NCI-H526 treated with DMSO at 0.1 percent for 48 hours (cell line): ENCODE measurements around the gene CCDC77.

Source experiments
- DNase-seq: peaks from one replicate; lab custom pipeline; 2025; lab: John Stamatoyannopoulos, UW

CCDC77 gene

DNA sequence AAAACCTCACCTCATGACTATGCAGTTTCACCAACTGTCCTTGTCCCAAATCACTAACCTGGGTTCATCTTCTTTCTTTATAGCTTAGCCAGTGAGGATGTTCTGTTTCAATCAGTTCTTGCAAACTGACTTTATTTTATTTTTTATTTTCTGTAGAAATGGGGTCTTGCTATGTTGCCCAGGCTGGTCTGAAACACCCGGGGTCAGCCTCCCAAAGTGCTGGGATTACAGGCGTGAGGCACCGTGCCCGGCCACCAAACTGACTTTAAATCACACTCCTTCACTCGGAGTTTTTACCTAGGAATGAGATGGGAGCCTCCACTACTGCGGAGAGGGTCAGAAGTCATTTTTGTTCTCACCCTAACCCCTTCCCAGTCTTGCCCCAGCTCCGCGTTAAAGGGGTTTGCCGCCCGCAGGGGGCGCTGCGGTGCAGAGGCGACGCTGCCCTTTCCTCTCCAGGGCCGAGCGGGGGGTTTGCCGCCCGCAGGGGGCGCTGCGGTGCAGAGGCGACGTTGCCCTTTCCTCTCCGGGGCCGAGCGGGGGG is 51.3 kb downstream of the CCDC77 start:
- no peak for DNase-seq

DNA sequence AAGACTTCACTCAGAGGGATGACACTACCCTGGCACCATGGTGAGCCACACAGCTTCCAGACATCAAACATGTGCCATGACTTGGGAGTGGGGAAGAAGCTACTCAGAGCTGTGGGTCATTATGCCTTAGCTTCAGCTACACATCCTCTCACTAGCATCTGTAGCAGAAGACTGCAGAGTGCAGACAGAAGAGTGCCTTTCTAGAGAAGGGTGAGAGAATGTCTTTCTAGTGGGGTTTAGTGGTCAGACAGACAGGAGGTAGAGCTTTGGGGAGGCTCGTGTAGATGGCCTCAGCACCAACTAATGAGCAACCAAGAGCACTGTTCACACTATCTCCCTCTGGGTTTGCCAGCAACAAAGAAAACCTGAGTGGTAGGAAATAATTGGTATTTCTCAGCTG is 53.4 kb downstream of the CCDC77 start:
- no peak for DNase-seq

DNA sequence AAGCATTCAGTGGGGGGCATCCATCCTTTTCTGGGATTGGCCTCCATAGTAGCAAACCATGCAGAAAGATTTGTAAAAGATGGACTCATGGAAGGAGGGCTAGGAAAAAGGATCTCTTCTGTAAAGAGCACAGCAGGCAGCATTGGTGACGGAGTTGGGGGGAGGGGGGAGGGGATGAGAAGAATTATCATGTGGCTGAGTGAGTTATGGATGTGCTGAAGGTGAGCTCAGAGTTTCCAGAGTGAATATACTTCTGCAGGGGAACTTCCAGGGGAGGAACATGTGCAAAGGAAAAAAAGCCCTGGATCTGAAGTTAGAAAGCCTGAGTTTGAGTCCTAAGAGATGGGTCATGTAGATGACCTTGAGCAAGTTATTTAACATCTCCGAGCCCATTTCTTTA is 54.4 kb downstream of the CCDC77 start:
- DNase-seq, result no peak

DNA sequence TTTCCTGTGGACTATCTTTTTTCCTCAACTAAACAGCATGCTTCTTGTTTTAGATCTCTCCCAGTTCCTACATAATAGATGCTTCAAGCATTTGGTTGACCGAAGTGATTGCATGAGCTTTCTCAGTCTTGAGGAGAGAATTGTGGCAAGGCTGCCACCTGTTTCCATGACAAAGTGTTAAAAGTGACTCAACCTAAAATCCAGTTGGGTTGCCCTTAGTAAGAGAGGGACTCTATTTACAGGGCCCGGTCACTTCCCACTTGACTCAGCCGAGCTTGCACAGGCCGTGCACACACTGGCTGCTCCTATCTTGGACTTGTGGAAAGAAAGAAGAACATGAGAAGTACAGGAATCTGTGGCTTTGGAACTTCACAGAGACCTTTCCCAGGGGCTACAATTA is 56.2 kb downstream of the CCDC77 start:
- DNase-seq, result no peak

DNA sequence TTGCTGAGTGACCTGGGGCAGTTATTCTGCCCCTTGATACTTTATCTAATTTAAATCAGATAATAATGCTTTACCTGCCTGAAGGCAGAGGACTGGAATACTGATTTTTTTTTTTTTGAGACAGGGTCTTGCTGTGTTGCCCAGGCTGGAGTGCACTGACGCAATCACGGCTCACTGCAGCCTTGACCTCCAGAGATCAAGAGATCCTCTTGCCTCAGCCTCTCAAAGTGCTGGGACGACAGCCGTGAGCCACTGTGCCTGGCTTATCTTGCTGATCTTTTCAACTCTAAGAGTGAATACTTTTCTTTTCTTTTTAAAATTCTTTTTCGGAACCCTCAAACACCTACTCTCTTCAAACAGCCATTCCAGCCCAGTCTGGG is 57.6 kb downstream of the CCDC77 start:
- DNase-seq, result no peak

DNA sequence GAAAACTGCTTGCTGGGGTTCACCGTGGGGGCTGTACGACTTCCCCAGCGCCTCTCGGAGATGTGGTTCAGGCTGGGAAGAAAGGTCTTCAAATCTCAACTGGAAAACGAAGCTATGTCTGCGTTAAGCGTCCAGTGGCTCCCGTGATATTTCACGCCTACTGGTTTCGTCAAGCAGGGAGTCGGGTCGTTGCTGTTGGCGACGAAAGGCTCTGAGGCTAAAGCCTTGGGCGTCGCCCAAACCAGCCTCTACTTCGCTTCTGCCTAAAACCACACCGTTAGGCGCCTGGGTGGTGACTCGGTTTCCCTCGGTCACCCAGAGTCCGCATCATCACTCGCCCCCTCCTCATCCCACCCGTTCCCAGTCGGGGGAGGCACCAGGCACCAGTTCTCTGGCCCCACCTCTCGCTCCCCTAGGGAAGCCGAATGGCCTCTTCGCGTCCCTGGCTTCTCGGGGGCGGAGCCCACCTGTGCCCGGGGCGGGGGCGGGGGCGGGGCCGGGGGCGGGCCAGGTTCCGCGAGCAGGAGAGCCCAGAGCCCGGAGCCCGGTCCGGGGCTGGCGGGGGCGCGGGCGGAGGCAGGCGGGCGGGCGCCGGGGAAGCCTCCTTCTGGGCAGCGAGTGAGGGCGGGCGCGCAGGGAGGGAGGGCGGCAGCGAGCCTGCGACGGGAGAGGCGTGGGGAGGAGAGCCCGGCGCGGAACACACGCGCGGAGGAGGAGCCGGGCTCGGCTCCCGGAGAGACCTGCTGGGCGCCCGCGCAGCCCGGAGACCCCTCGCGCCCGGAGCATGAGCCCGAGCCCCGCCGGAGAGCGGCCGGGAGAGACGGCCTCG is 58.2 kb downstream of the CCDC77 start, which contains the start of gene B4GALNT3:
TSS of gene B4GALNT3 (plus strand) at position 510 of the 829 bp plus-strand sequence. CDS start 438 bp downstream, outside the sequence.
- peak; percentile 65 for DNase-seq

DNA sequence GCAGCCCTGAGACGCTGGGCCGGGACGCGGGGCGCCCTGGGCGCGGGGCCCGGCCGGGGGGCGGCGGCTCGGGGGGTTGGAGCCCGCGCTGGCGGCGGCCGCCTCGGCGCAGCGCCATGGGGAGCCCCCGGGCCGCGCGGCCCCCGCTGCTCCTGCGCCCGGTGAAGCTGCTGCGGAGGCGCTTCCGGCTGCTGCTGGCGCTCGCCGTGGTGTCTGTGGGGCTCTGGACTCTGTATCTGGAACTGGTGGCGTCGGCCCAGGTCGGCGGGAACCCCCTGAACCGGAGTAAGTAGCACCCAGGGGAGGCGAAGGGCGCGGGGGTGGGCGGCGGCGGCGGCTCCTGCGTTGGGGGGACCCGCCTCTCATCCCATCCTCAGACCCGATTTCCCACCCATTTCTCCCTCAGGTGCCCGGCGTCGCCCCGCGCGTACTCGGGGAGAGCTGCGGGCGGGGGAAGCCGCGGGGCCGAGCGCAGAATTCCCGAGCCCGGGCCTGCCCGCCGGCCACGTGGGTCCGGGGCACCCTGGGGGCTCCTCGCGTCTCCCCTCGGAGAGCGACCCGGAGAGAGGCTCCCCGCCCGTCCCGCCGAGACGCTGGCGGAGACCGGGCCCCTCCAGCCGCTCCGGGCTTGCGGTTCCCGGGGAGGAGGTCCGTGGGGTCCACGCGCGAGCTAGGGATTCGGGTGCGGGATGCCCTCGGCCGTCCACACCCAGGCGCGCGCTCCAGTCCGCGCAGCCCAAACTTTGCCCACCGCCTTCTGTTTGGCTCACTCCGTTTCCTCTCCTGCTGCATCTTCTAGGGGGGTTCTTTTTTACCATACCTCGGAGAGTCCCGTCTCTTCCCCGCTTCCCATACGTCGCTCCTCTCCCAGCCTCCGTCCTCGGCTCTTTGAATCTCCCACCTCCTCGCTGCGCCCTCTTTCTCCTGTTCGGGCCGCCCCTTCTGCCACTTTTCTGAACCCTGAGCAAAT is 59.1 kb downstream of the CCDC77 start:
- no peak for DNase-seq

DNA sequence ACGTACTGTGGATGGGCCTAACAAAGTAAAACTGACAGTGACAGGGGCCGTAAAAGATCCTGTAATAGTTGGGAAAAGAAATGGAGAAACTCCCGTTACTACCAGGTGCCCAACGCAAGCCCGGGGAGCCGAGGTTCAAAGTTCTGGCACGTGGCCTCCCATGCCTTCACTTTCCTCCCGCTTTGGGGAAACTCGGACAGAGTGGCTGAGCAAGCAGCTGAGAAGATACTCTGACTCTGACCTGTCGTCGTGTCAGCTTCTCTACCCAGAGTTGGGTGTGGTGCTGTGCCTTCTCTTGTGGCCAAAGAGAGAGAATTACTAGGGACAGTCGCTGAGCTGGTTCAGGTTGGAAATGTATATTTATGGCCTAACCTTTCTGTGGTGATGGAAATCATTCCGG is 60.0 kb downstream of the CCDC77 start:
- no peak for DNase-seq

DNA sequence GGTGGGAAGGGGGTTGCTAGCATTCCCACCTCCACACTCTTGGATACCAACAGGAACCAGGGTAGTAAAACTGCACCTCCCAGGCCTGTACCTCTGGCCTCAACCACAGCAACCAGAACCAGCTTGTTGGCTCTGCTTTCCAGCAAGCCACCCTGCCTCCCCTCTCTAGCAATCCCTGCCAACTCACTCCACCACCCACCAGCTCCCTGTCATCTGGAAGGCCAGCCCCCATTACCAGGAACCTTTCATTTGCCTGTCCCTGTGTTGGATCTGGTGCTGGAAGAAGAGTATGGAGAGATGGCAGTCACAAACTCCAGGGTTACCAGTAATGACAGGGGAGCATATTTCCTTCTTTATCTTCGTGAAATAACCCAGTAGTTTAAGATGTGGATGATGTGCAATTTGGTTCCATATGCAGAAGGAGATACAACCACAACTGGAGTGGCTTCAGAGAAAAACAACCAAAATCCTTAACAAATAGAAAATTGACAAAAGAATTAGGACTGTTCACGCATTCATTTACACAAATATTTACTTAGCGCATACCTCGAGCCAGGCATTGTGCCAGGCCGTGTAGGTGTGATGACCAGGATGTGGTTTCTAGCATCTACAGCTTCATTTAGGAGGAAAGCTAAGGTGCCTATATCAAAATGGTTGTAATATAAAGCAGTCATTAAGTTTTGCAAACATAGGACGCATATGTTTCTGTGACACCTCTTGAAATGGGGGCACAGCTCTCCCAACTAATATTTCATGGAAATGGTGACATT is 61.7 kb downstream of the CCDC77 start:
- no peak for DNase-seq

DNA sequence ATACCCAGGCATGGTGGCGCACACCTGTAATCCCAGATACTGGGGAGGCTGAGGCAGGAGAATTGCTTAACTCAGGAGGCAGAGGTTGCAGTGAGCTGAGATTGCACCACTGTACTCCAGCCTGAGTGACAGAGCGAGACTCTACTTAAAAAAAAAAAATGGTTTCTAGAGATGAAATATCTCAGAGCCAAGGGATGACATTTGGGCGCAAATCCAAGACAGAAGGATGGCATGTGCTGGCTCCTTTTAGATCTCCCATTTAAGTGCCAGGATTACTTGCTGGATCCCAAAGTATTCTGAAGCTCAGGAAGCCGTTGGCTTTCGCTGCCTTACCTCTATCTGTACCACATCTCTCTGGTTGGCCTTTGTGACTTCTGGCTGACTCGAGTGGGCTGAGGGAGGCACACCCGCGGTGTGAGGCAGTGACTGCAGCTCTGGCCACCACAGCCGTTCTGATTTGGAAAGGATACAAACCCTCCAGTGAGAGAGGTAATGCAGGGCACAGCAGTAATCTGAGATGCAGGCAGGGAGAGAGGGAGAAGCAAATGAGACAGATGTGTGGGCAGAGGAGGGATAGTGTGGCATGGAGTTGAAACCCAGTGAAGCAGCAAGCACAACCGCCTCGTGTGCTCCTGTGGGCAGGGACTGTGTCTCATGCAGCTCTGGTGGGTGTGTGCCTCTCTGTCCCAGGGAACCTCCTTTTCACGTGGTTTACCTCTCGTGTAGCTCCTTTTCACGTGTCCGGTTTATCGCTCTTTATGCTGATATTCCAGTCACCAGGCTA is 63.2 kb downstream of the CCDC77 start:
- peak; percentile 35 for DNase-seq

DNA sequence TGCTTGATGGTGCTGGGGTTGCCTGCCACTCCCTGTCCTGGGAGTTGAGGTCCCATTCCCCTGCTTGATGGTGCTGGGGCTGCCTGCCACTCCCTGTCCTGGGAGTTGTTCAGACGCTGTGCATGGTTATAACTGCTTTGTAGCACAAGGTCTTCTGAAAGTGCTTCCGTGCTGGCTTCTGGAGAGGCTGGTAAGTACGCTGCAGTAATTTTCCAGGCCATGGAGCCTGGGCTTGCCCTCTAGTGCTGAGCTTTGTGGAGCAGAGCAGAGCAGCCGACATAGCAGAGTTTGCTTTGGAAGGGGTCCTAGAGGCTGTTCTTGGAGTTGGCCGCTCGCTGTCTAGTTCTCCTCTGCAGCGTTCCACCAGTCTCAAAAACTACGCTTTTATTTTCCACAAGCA is 64.6 kb downstream of the CCDC77 start:
- DNase-seq, result no peak

DNA sequence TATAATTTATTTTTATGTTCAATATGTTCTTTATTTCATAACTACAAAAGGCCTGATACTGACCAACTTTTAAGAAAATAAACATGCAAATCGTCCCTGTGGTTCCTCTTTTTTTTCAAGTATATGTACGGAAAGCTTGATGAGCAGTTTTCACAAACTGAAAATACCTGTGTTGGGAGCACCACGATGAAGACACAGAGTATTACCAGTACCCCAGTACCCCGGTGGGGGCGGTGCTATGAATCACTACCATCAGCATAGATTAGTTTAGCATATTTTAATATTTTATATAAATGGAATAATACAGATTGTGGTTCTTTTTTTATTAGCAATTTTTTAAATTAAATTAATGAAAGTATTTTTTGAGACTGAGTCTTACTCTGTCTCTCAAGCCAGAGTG is 65.3 kb downstream of the CCDC77 start:
- no peak for DNase-seq

DNA sequence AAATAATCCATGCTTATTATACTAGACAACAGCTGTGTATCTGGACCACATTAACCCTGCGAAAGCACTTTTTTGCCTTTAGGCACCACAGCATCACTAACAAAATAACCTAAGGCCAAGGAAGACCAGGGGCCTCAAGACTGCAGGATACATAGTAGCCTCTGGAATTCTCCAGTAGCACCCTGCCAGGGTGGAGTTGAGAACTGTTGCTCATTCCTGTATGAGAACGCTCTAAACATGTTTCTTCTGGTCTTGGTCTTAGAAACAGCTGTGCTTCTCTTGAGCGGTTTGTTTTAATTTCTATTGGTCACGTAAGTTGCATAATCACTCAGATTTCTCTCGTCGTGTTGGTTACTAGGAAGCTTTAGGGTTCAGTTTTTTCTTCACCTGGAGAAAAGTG is 66.1 kb downstream of the CCDC77 start:
- DNase-seq, result no peak

DNA sequence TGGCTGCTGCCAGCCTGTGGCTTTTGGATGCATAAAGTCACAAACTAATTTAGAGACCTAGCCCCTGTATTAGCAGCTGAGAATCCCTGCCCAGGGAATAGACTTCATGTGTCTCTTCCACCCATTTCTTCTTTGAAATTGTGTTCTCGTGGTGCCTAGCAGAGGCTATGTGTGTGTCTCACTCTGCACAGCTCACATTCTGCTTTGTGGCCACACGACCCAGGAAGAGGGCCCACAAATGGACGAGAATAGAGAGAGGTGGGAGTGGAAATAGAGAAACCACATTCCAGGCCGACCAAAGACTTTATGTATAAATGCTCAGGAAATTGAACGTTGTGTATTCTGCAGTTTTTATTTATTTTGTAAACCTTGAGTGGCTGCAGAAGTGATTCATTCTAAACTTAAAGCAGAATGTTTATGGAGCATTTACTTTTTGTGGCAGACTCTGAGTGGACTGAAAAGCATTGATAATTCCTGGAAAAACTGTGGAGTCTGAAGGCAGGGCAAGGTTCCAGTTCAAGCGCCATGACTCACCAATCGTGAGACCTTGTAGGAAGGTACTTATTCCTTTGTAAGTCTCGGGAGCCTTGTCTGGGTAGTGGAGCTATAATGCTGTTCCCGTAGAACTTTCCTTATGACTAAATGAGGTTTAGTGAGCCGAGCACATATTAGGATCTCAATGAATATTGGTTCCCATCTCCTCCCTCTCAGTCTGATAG is 67.4 kb downstream of the CCDC77 start:
- DNase-seq, result no peak

DNA sequence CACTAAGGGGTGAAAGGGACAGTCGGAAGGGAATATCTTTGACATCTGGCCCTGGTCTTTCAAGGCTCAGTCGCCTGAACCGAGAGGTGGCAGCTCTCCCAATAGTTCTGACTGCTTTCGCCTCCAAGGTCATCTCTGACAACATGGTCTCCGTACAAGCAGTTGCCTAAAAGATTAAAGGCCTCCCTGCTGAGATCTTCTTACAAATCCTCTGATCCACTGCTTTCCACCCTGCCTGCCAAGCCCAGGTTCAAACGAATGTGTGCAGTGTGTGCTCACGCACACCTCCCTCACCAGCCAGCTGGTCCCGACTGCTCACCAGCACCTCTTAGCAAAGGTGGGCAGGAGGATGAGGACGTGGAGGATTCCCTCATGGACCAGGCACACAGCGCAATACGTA is 68.7 kb downstream of the CCDC77 start:
- no peak for DNase-seq

DNA sequence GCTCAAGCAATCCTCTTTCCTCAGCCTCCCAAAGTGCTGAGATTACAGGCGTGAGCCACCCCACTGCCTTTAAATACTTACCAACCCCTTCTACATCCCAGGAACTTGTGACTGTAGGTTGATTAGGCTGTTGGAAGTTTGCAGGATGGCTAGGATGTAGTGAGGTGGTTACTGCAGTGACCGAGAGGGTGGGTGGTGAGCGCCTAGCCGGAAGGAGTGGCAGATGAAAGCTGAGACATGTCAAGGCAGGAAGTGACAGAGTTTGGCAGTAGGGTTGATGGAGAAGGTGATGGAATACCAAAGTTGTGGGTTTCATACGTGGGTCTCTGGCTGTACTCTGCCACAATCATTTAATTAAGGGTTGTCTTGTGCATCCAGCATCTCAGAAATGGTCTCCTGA is 71.8 kb downstream of the CCDC77 start:
- DNase-seq, result no peak

DNA sequence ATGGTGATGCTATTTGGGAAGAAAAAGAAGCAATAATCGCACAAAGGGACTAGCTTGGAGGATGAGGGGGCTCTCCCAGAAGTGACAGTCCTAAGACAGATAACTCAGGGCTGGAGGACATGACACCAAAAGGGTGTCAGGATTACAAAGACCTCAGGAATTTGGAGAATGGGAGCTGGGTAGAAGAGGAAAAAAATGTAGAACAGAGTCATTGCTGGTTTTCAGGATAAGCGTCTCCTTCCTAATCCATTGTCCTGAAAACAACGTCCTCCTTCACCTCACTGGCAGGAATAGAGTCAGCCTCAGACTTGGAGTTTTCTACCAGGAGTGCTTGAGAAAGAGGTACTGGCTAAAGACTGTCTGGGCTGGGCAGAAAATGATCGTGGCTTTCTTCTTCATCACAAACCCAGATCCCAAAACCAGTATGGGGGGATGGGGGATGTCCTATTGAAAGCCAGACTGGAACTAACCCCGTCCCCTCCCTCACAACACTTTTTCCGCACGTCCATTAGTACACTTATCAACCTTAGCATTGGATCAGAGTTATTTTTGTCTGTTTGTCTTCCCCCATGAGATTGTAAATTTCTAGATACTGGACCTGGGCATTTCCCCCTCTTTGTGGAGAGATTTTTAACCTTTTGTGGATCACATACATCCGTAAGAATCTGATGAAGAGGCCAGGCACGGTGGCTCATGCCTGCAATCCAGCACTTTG is 72.6 kb downstream of the CCDC77 start:
- DNase-seq, result no peak

DNA sequence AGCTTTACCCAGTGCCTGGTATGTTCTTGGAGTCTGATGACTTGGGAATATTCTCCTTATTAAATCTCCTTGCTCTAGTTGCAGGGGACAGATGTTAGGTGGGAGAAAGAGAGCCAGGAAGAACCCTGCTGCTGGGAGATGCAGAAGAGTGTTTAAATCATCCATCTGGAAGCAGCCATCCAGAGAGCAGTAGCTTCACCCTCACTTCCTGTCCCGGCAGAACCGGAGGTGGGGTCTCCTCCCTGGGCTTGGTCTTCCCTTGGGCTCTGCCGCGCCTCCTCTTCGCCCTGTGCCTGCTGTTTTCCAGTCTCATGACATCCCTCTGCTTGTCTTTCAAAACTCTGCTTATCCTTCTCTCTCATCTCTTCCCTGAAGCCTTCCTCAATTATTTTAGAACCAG is 73.8 kb downstream of the CCDC77 start:
- DNase-seq, result no peak

DNA sequence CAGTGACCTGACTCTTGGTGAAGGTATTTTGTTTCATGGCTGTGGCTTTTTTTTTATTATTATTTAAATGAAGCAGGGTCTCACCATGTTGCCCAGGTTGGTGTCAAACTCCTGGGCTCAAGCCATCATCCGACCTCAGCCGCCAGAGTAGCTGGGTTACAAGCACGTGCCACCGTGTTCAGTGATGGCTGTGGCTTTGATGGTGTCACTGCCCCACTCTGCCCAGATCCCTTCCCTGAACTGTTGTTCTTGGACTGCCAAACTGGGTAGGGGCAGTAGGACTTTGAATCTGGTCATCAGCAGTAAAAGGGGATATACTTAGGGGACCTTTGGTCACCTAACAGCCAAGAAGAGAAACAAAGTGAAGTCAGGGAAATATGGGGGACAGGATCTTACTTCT is 77.7 kb downstream of the CCDC77 start:
- no peak for DNase-seq
